Measurements from ENCODE around the gene CDK14. TPM values are rescaled to one million over a fixed set of nuclear protein-coding genes. Genes with fewer than 3 reads are reported as not detected.

The CDK14 gene
- total RNA-seq, 1 experiment from 2014 or later: 4.6 TPM

- in situ Hi-C loops (cut with HindIII; ENCODE audit: low pct_unique_long_range_greater_than_20kb, low sequenced_read_pairs): no loop called here
Observed at GRCh38 chr7:91239772-91240171, 643.7 kb downstream of the CDK14 start.

GRCh38 chr7:91240376-91240941, 644.3 kb downstream of the CDK14 start:
- no peak for DNase-seq (ENCODE audit: low read depth)
- in situ Hi-C loops (cut with HindIII; ENCODE audit: low pct_unique_long_range_greater_than_20kb, low sequenced_read_pairs): no loop called here

More at GRCh38 chr7:91239772-91240171, 643.7 kb downstream of the CDK14 start:
- DNase-seq (ENCODE audit: low read depth): no peak

- peak; percentile 22 for DNase-seq (ENCODE audit: low read depth)
- in situ Hi-C loops (cut with HindIII; ENCODE audit: low pct_unique_long_range_greater_than_20kb, low sequenced_read_pairs): no loop called here
Observed at GRCh38 chr7:91242097-91242844, 646.1 kb downstream of the CDK14 start.

- in situ Hi-C loops (cut with HindIII; ENCODE audit: low pct_unique_long_range_greater_than_20kb, low sequenced_read_pairs): no loop called here
Observed at GRCh38 chr7:91243591-91244301, 647.6 kb downstream of the CDK14 start.

GRCh38 chr7:91247500-91247899, 651.4 kb downstream of the CDK14 start:
- no peak for DNase-seq (ENCODE audit: low read depth)
- in situ Hi-C loops (cut with HindIII; ENCODE audit: low pct_unique_long_range_greater_than_20kb, low sequenced_read_pairs): no loop called here

More at GRCh38 chr7:91243591-91244301, 647.6 kb downstream of the CDK14 start:
- no peak for DNase-seq (ENCODE audit: low read depth)

- in situ Hi-C loops (cut with HindIII; ENCODE audit: low pct_unique_long_range_greater_than_20kb, low sequenced_read_pairs): no loop called here
- DNase-seq (ENCODE audit: low read depth): no peak
Observed at GRCh38 chr7:91248996-91249395, 652.9 kb downstream of the CDK14 start.

- peak; percentile 29 for DNase-seq (ENCODE audit: low read depth)
- in situ Hi-C loops (cut with HindIII; ENCODE audit: low pct_unique_long_range_greater_than_20kb, low sequenced_read_pairs): no loop called here
Observed at GRCh38 chr7:91249506-91250233, 653.5 kb downstream of the CDK14 start.

GRCh38 chr7:91250706-91251105, 654.6 kb downstream of the CDK14 start:
- in situ Hi-C loops (cut with HindIII; ENCODE audit: low pct_unique_long_range_greater_than_20kb, low sequenced_read_pairs): no loop called here
- DNase-seq (ENCODE audit: low read depth): no peak

GRCh38 chr7:91251877-91252276, 655.8 kb downstream of the CDK14 start:
- DNase-seq (ENCODE audit: low read depth): no peak
- in situ Hi-C loops (cut with HindIII; ENCODE audit: low pct_unique_long_range_greater_than_20kb, low sequenced_read_pairs): no loop called here

Other genes starting within 250 kb of the CDK14 start
- 9.3 and 30.8 TPM in 2 replicates for gene GTPBP10, start 249.6 kb upstream of the CDK14 start, total RNA-seq (2014; rRNA removed; shearing (Covaris generic); ENCODE audit: low replicate concordance)
- gene CLDN12, start 192.9 kb upstream of the CDK14 start, total RNA-seq (2014; rRNA removed; shearing (Covaris generic); ENCODE audit: low replicate concordance): 6.3 and 15.3 TPM in 2 replicates
- gene PTTG1IP2, start 126.7 kb upstream of the CDK14 start, total RNA-seq (2014; rRNA removed; shearing (Covaris generic); ENCODE audit: low replicate concordance): not detected in 2 replicates